Measurements from ENCODE around the gene ZNF462.

ZNF462 gene

DNA sequence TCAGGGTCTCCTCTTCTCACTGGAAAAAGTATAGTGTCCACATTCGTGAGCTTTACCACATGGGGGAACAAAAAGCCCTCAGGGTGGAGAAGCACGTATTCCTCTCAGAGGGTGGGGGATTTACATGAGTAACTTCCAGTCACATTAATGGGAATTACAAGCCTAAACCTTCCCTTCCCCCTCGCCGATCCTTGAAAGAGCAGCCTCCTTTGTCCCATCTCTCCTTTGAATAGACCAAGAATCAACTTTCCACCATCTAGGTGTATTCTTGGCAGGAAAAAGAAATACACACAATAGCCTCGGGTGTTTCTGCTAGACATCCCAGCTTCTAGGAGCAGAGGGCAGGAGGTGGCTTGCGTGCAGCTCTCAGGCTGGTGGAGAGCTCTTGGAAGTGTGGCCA, 144.4 kb downstream of the ZNF462 start:
- H2BK12ac ChIP-seq (ENCODE audit: low read length in 2 of 2): no peak overlapping the region
- H3K23ac ChIP-seq (ENCODE audit: low read length in 2 of 2): no peak overlapping the region
- no peak overlapping the region for H3K4me2 ChIP-seq (ENCODE audit: low read length, poor library complexity, severe bottlenecking)
- 87% methylated on average over 6 of the region's 6 CpGs for WGBS
- no peak overlapping the region for H2BK15ac ChIP-seq (ENCODE audit: low read depth, poor library complexity, severe bottlenecking)
- no peak overlapping the region for H4K91ac ChIP-seq (ENCODE audit: low read length)
- no peak overlapping the region for H3K27ac ChIP-seq (ENCODE audit: low read length, poor library complexity, severe bottlenecking)
- no peak overlapping the region for H2AK5ac ChIP-seq (ENCODE audit: low read length, severe bottlenecking)
- H3K79me1 ChIP-seq (replicated peaks; ENCODE audit: low read length, poor library complexity, severe bottlenecking): peaks cover 27% of the 10 kb centered on the region
- H3K9ac ChIP-seq (ENCODE audit: low read length): no peak overlapping the region
- no peaks in the 10 kb centered on the region for H3K9me3 ChIP-seq (ENCODE audit: control insufficient read depth, low read length)
- no peak overlapping the region for H3K14ac ChIP-seq (ENCODE audit: low read length in 2 of 2)
- no peak overlapping the region for H3K4me3 ChIP-seq (ENCODE audit: insufficient read depth in 1 of 2, low read depth in 1 of 2, low read length in 2 of 2)
- no peaks in the 10 kb centered on the region for H3K27me3 ChIP-seq (ENCODE audit: control insufficient read depth in 1 of 2, insufficient read depth in 1 of 2, low read length in 2 of 2)
- H2BK120ac ChIP-seq (ENCODE audit: low read depth, low read length): no peak overlapping the region
- peaks cover 22 to 71% of the 10 kb centered on the region in 2 experiments for H3K36me3 ChIP-seq (ENCODE audit: control insufficient read depth in 1 of 2, insufficient read depth in 2 of 2, low read depth in 1 of 2, low read length in 2 of 2)
- H3K18ac ChIP-seq (ENCODE audit: low read depth in 1 of 2, low read length in 2 of 2): no peak overlapping the region
- H4K8ac ChIP-seq (ENCODE audit: low read length): no peak overlapping the region
- DNase-seq: no peak
- no peak overlapping the region for H3K4ac ChIP-seq (ENCODE audit: low read depth in 1 of 2, low read length in 2 of 2)
- H2BK5ac ChIP-seq (ENCODE audit: low read depth, low read length, poor library complexity, severe bottlenecking): no peak overlapping the region
- no peak overlapping the region for H2AFZ ChIP-seq (ENCODE audit: low read depth, low read length)
- no peaks in the 10 kb centered on the region for H3K4me1 ChIP-seq (ENCODE audit: control insufficient read depth, insufficient read depth, low read depth, low read length)

DNA sequence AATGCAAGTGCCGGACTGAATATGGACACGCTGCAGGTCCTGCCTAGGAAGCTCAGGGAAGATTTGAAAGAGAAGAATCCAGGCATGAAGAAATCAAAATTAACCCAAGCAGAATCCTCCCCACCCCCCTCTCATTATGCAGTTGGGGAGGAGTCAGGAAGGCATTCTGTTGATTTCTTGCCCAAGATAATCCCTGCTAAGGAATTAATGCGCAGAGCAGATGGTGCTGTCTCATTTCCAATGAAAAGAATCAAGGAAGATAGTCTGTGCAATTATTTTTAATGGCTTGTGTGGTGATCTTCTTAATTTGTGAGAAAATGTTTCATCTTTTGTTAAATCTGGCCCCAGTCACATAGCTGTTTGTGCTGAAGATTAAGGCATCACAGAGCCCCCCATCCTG, 145.0 kb downstream of the ZNF462 start:
- Histone ChIP-seq H4K91ac (ENCODE audit: low read length) (no peak overlapping the region), H3K4ac (ENCODE audit: low read depth in 1 of 2, low read length in 2 of 2) (no peak overlapping the region), H3K23ac (ENCODE audit: low read length in 2 of 2) (no peak overlapping the region), H3K4me2 (ENCODE audit: low read length, poor library complexity, severe bottlenecking) (no peak overlapping the region), H2BK120ac (ENCODE audit: low read depth, low read length) (no peak overlapping the region), H3K18ac (ENCODE audit: low read depth in 1 of 2, low read length in 2 of 2) (no peak overlapping the region), H3K14ac (ENCODE audit: low read length in 2 of 2) (no peak overlapping the region), H2BK12ac (ENCODE audit: low read length in 2 of 2) (no peak overlapping the region), H2AFZ (ENCODE audit: low read depth, low read length) (no peak overlapping the region), H3K36me3 (ENCODE audit: control insufficient read depth in 1 of 2, insufficient read depth in 2 of 2, low read depth in 1 of 2, low read length in 2 of 2) (peaks cover 22 to 66% of the 10 kb centered on the region in 2 experiments), H2BK15ac (ENCODE audit: low read depth, poor library complexity, severe bottlenecking) (no peak overlapping the region), H3K4me3 (ENCODE audit: insufficient read depth in 1 of 2, low read depth in 1 of 2, low read length in 2 of 2) (no peak overlapping the region), H3K9ac (ENCODE audit: low read length) (no peak overlapping the region), H3K79me1 (replicated peaks; ENCODE audit: low read length, poor library complexity, severe bottlenecking) (peaks cover 27% of the 10 kb centered on the region), H3K27ac (ENCODE audit: low read length, poor library complexity, severe bottlenecking) (no peak overlapping the region), H4K8ac (ENCODE audit: low read length) (no peak overlapping the region), H2AK5ac (ENCODE audit: low read length, severe bottlenecking) (no peak overlapping the region), H3K9me3 (ENCODE audit: control insufficient read depth, low read length) (no peaks in the 10 kb centered on the region), H3K4me1 (ENCODE audit: control insufficient read depth, insufficient read depth, low read depth, low read length) (no peaks in the 10 kb centered on the region), H3K27me3 (ENCODE audit: control insufficient read depth in 1 of 2, insufficient read depth in 1 of 2, low read length in 2 of 2) (no peaks in the 10 kb centered on the region), H2BK5ac (ENCODE audit: low read depth, low read length, poor library complexity, severe bottlenecking) (no peak overlapping the region)
- 98% methylated on average over 2 of the region's 3 CpGs for WGBS
- no peak for DNase-seq

DNA sequence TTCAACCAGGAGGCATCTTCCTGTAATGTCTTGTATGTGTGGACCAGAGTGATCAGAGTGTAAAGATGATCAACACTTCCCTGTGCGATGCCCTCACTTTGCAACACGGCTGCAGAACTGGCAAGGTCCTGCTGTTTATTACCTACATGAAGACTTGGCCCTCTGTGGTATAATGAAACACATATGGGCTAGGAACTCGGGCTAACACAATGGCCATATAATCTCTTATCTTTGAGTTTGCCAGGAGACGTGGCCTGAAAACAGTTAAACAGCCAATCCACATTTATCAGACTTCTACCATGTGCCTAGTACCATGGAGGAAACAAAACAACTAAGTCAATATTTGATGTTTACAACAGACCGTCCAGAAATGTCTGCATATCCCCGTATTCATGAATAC, 145.5 kb downstream of the ZNF462 start:
- Histone ChIP-seq H2BK15ac (ENCODE audit: low read depth, poor library complexity, severe bottlenecking) (no peak overlapping the region), H3K18ac (ENCODE audit: low read depth in 1 of 2, low read length in 2 of 2) (no peak overlapping the region), H3K23ac (ENCODE audit: low read length in 2 of 2) (no peak overlapping the region), H3K4me1 (ENCODE audit: control insufficient read depth, insufficient read depth, low read depth, low read length) (no peaks in the 10 kb centered on the region), H3K9ac (ENCODE audit: low read length) (no peak overlapping the region), H3K79me1 (replicated peaks; ENCODE audit: low read length, poor library complexity, severe bottlenecking) (peaks cover 27% of the 10 kb centered on the region), H2AK5ac (ENCODE audit: low read length, severe bottlenecking) (no peak overlapping the region), H3K4ac (ENCODE audit: low read depth in 1 of 2, low read length in 2 of 2) (no peak overlapping the region), H3K4me2 (ENCODE audit: low read length, poor library complexity, severe bottlenecking) (no peak overlapping the region), H3K27ac (ENCODE audit: low read length, poor library complexity, severe bottlenecking) (no peak overlapping the region), H3K4me3 (ENCODE audit: insufficient read depth in 1 of 2, low read depth in 1 of 2, low read length in 2 of 2) (no peak overlapping the region), H2AFZ (ENCODE audit: low read depth, low read length) (no peak overlapping the region), H3K9me3 (ENCODE audit: control insufficient read depth, low read length) (no peaks in the 10 kb centered on the region), H3K27me3 (ENCODE audit: control insufficient read depth in 1 of 2, insufficient read depth in 1 of 2, low read length in 2 of 2) (no peaks in the 10 kb centered on the region), H4K8ac (ENCODE audit: low read length) (no peak overlapping the region), H2BK120ac (ENCODE audit: low read depth, low read length) (no peak overlapping the region), H3K36me3 (ENCODE audit: control insufficient read depth in 1 of 2, insufficient read depth in 2 of 2, low read depth in 1 of 2, low read length in 2 of 2) (peaks cover 22 to 62% of the 10 kb centered on the region in 2 experiments), H3K14ac (ENCODE audit: low read length in 2 of 2) (no peak overlapping the region), H2BK12ac (ENCODE audit: low read length in 2 of 2) (no peak overlapping the region), H4K91ac (ENCODE audit: low read length) (no peak overlapping the region), H2BK5ac (ENCODE audit: low read depth, low read length, poor library complexity, severe bottlenecking) (no peak overlapping the region)
- DNase-seq: no peak
- WGBS: 94% methylated on average over 6 of the region's 6 CpGs

DNA sequence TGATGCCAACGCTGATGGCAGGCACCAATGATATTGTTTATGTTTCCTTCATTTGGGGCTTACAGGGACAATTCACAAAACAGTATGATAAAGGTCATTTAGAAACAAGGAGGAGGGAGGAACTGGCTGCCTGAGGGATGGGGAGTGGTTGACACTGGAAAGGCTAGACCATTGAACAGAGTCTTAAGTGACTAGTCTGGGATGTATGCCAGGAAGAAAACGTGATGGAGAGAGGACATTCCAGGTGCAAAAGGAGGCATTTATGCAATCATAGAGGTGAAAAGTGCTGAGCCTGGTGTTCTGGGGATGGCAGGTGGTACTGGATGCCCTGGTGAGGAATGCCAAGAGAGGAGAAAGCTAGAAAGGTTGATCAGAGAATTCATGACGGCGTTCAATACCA, 153.4 kb downstream of the ZNF462 start:
- H4K8ac ChIP-seq (ENCODE audit: low read length): no peak overlapping the region
- no peak overlapping the region for H3K4ac ChIP-seq (ENCODE audit: low read depth in 1 of 2, low read length in 2 of 2)
- H3K27me3 ChIP-seq (ENCODE audit: control insufficient read depth in 1 of 2, insufficient read depth in 1 of 2, low read length in 2 of 2): peaks cover 0 to 16% of the 10 kb centered on the region in 2 experiments
- no peak overlapping the region for H3K4me3 ChIP-seq (ENCODE audit: insufficient read depth in 1 of 2, low read depth in 1 of 2, low read length in 2 of 2)
- no peak overlapping the region for H2BK12ac ChIP-seq (ENCODE audit: low read length in 2 of 2)
- H3K27ac ChIP-seq (ENCODE audit: low read length, poor library complexity, severe bottlenecking): no peak overlapping the region
- H3K23ac ChIP-seq (ENCODE audit: low read length in 2 of 2): no peak overlapping the region
- H3K79me1 ChIP-seq (replicated peaks; ENCODE audit: low read length, poor library complexity, severe bottlenecking): no peaks in the 10 kb centered on the region
- H4K91ac ChIP-seq (ENCODE audit: low read length): no peak overlapping the region
- no peak overlapping the region for H2AFZ ChIP-seq (ENCODE audit: low read depth, low read length)
- DNase-seq: no peak
- H3K4me2 ChIP-seq (ENCODE audit: low read length, poor library complexity, severe bottlenecking): no peak overlapping the region
- H3K36me3 ChIP-seq (ENCODE audit: control insufficient read depth in 1 of 2, insufficient read depth in 2 of 2, low read depth in 1 of 2, low read length in 2 of 2): peaks cover 4 to 6% of the 10 kb centered on the region in 2 experiments
- no peak overlapping the region for H3K18ac ChIP-seq (ENCODE audit: low read depth in 1 of 2, low read length in 2 of 2)
- WGBS: 94% methylated on average over 4 of the region's 4 CpGs
- H3K9me3 ChIP-seq (ENCODE audit: control insufficient read depth, low read length): peaks cover 20% of the 10 kb centered on the region
- no peak overlapping the region for H2BK15ac ChIP-seq (ENCODE audit: low read depth, poor library complexity, severe bottlenecking)
- H2BK120ac ChIP-seq (ENCODE audit: low read depth, low read length): no peak overlapping the region
- no peak overlapping the region for H3K14ac ChIP-seq (ENCODE audit: low read length in 2 of 2)
- no peak overlapping the region for H2BK5ac ChIP-seq (ENCODE audit: low read depth, low read length, poor library complexity, severe bottlenecking)
- H3K9ac ChIP-seq (ENCODE audit: low read length): no peak overlapping the region
- no peak overlapping the region for H2AK5ac ChIP-seq (ENCODE audit: low read length, severe bottlenecking)
- H3K4me1 ChIP-seq (ENCODE audit: control insufficient read depth, insufficient read depth, low read depth, low read length): peaks cover 8% of the 10 kb centered on the region
